Measurements from ENCODE around the gene SORCS1. TPM values are rescaled to one million over a fixed set of nuclear protein-coding genes. Genes with fewer than 3 reads are reported as not detected.

SORCS1 gene
- total RNA-seq, 1 experiment from 2014 or later = not detected

DNA sequence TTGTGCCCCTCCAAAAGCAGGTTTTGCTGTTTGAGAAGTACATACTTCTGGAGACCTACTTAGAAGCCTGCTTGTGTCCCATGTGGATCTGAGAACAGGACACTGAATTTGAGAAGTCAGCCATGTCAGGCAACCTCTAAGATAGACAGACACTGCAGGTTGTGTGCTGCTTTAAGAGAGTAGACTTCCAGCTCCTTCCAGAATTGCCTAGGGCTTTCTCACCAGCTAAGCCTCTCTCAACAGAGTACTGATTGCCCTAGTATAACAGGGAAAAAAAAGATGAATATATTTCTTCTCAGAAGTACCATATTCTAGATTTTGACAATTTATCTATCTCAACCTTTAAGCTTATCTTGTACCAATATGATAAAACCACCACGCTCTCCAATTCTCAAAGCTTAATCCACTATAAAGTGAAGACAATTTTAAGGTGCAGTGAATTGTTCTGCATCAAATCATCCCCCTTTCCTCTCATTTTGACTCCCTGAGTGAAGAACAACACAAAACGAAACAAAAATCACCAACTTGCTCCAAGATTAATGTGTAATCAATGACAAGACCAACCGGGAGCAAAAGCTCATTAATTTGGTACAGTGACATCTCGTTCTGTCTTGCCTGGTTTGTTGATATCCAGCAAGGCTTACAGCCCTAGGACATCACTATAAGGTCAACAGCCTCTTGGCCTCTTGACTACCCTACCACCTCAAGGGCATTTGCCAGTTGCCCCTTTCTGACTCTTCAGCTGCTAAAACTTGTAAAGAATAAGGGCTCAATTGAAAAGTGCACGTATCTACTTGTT is 214.6 kb downstream of the SORCS1 start:
- no TSS peak for BruUV-seq (replicated peaks)
- POLR2A ChIA-PET = no interaction called here
- CTCF ChIA-PET = interaction anchor here (0.5 kb wide), 1 partner anchor 134 kb away, joined by 3 read pairs; no protein-coding TSS in a partner anchor
- H3K9me3 ChIP-seq = no peaks in the 10 kb centered on the region
- no peak overlapping the region for H3K27ac Mint-ChIP-seq (ENCODE audit: unreplicated experiment)
- H3K4me1 ChIP-seq = no peaks in the 10 kb centered on the region
- H3K36me3 Mint-ChIP-seq (ENCODE audit: insufficient read depth, unreplicated experiment) = no peaks in the 10 kb centered on the region
- H3K27me3 Mint-ChIP-seq (ENCODE audit: insufficient read depth, unreplicated experiment) = no peaks in the 10 kb centered on the region
- TF ChIP-seq, protein P1, sequence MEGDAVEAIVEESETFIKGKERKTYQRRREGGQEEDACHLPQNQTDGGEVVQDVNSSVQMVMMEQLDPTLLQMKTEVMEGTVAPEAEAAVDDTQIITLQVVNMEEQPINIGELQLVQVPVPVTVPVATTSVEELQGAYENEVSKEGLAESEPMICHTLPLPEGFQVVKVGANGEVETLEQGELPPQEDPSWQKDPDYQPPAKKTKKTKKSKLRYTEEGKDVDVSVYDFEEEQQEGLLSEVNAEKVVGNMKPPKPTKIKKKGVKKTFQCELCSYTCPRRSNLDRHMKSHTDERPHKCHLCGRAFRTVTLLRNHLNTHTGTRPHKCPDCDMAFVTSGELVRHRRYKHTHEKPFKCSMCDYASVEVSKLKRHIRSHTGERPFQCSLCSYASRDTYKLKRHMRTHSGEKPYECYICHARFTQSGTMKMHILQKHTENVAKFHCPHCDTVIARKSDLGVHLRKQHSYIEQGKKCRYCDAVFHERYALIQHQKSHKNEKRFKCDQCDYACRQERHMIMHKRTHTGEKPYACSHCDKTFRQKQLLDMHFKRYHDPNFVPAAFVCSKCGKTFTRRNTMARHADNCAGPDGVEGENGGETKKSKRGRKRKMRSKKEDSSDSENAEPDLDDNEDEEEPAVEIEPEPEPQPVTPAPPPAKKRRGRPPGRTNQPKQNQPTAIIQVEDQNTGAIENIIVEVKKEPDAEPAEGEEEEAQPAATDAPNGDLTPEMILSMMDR (IDR thresholded peaks at IDR 0.05; ENCODE audit: insufficient read depth in 1 of 2, low read depth in 1 of 2, low read length in 1 of 2, severe bottlenecking in 1 of 2, unreplicated experiment in 1 of 2) = no peak
- no peak overlapping the region for H3K4me3 ChIP-seq (ENCODE audit: low read depth, low read length)
- intact Hi-C loops (cut with micrococcal nuclease; ENCODE audit: unreplicated experiment) = no loop called here
- no peaks in the 10 kb centered on the region for H3K4me1 Mint-ChIP-seq (ENCODE audit: low read depth, unreplicated experiment)
- H3K4me3 Mint-ChIP-seq (ENCODE audit: unreplicated experiment) = no peak overlapping the region
- no peaks in the 10 kb centered on the region for H3K9me3 Mint-ChIP-seq (ENCODE audit: unreplicated experiment)
- DNase-seq = no peak
- H3K36me3 ChIP-seq (ENCODE audit: control insufficient read depth, insufficient read depth, low read length) = no peaks in the 10 kb centered on the region
- no peaks in the 10 kb centered on the region for H3K27me3 ChIP-seq (replicated peaks; ENCODE audit: control insufficient read depth, insufficient read depth, low read length)

GRCh38 chr10:106947643-106948042 is 216.9 kb downstream of the SORCS1 start:
- H3K4me1 Mint-ChIP-seq (ENCODE audit: low read depth, unreplicated experiment) = no peaks in the 10 kb centered on the region
- Histone ChIP-seq H3K27me3 (replicated peaks; ENCODE audit: control insufficient read depth, insufficient read depth, low read length) (no peaks in the 10 kb centered on the region), H3K4me3 (ENCODE audit: low read depth, low read length) (no peak overlapping the region), H3K9me3 (no peaks in the 10 kb centered on the region), H3K36me3 (ENCODE audit: control insufficient read depth, insufficient read depth, low read length) (no peaks in the 10 kb centered on the region), H3K4me1 (no peaks in the 10 kb centered on the region)
- ChIA-PET POLR2A (no interaction called here), CTCF (no interaction called here)
- H3K27ac Mint-ChIP-seq (ENCODE audit: unreplicated experiment) = no peak overlapping the region
- DNase-seq = no peak
- intact Hi-C loops (cut with micrococcal nuclease; ENCODE audit: unreplicated experiment) = no loop called here
- no TSS peak for BruUV-seq (replicated peaks)
- no peak overlapping the region for H3K4me3 Mint-ChIP-seq (ENCODE audit: unreplicated experiment)
- H3K27me3 Mint-ChIP-seq (ENCODE audit: insufficient read depth, unreplicated experiment) = no peaks in the 10 kb centered on the region
- no peaks in the 10 kb centered on the region for H3K9me3 Mint-ChIP-seq (ENCODE audit: unreplicated experiment)
- H3K36me3 Mint-ChIP-seq (ENCODE audit: insufficient read depth, unreplicated experiment) = no peaks in the 10 kb centered on the region
- TF ChIP-seq, protein P1 (IDR thresholded peaks at IDR 0.05; ENCODE audit: insufficient read depth in 1 of 2, low read depth in 1 of 2, low read length in 1 of 2, severe bottlenecking in 1 of 2, unreplicated experiment in 1 of 2) = no peak

GRCh38 chr10:106942035-106942662 is 222.4 kb downstream of the SORCS1 start:
- POLR2A ChIA-PET = no interaction called here
- DNase-seq = no peak

More at GRCh38 chr10:106942035-106942662, 222.4 kb downstream of the SORCS1 start:
- intact Hi-C loops (cut with micrococcal nuclease; ENCODE audit: unreplicated experiment) = no loop called here
- no TSS peak for BruUV-seq (replicated peaks)
- H3K36me3 ChIP-seq (ENCODE audit: control insufficient read depth, insufficient read depth, low read length) = no peaks in the 10 kb centered on the region
- Mint-ChIP-seq H3K27ac (ENCODE audit: unreplicated experiment) (no peak overlapping the region), H3K36me3 (ENCODE audit: insufficient read depth, unreplicated experiment) (no peaks in the 10 kb centered on the region), H3K9me3 (ENCODE audit: unreplicated experiment) (no peaks in the 10 kb centered on the region), H3K4me1 (ENCODE audit: low read depth, unreplicated experiment) (no peaks in the 10 kb centered on the region), H3K4me3 (ENCODE audit: unreplicated experiment) (no peak overlapping the region), H3K27me3 (ENCODE audit: insufficient read depth, unreplicated experiment) (no peaks in the 10 kb centered on the region)
- TF ChIP-seq, protein P1 (IDR thresholded peaks at IDR 0.05; ENCODE audit: insufficient read depth in 1 of 2, low read depth in 1 of 2, low read length in 1 of 2, severe bottlenecking in 1 of 2, unreplicated experiment in 1 of 2) = no peak
- no peak overlapping the region for H3K4me3 ChIP-seq (ENCODE audit: low read depth, low read length)
- H3K4me1 ChIP-seq = no peaks in the 10 kb centered on the region
- CTCF ChIA-PET = no interaction called here
- no peaks in the 10 kb centered on the region for H3K9me3 ChIP-seq
- H3K27me3 ChIP-seq (replicated peaks; ENCODE audit: control insufficient read depth, insufficient read depth, low read length) = no peaks in the 10 kb centered on the region

Data from Caco-2 (cell line).